ENCODE measurements around the gene COPS9. TPM values are rescaled to one million over a fixed set of nuclear protein-coding genes. Genes with fewer than 3 reads are reported as not detected.

COPS9 gene
- total and polyA plus RNA-seq, 2 experiments from 2014 or later, result 91.7 to 629 TPM

DNA sequence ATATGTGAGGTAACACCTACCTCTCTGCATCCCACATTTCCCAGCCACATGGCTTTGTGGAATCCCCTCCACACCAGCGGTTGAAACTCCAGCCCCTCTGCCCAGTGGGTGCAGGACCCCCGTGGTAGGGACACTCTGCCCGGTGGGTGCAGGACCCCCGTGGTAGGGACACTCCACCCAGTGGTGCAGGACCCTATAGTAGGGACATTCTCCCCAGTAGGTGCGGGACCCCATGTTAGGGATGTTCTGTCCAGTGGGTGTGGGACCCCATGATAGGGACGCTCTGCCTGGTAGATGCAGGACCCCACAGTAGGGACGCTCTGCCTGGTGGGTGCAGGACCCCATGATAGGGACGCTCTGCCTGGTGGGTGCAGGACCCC is 11.5 kb downstream of the COPS9 start:
- H3K4me2 ChIP-seq, result no peak overlapping the region
- Mint-ChIP-seq H3K9me3 (no peaks in the 10 kb centered on the region), H3K27me3 (ENCODE audit: insufficient read depth, low read depth, poor library complexity) (peaks cover 2% of the 10 kb centered on the region), H3K4me3 (no peak overlapping the region), H3K4me1 (no peaks in the 10 kb centered on the region), H3K36me3 (ENCODE audit: low read depth) (peaks cover 38% of the 10 kb centered on the region), H3K27ac (no peak overlapping the region)
- DNase-seq (ENCODE audit: low spot score), result no peak
- no peaks in the 10 kb centered on the region for H3K27me3 ChIP-seq (ENCODE audit: insufficient read depth)
- no peaks in the 10 kb centered on the region for H3F3A ChIP-seq (replicated peaks; ENCODE audit: low read depth)
- H2AFZ ChIP-seq, result no peak overlapping the region
- no peaks in the 10 kb centered on the region for H3K9me2 ChIP-seq (ENCODE audit: insufficient read depth)
- H3K36me3 ChIP-seq (ENCODE audit: insufficient read depth), result peaks cover 5% of the 10 kb centered on the region; the same call in 1 of the 2 replicates
- no peak overlapping the region for H3K27ac ChIP-seq (ENCODE audit: low read depth)
- TF ChIP-seq, protein P1, sequence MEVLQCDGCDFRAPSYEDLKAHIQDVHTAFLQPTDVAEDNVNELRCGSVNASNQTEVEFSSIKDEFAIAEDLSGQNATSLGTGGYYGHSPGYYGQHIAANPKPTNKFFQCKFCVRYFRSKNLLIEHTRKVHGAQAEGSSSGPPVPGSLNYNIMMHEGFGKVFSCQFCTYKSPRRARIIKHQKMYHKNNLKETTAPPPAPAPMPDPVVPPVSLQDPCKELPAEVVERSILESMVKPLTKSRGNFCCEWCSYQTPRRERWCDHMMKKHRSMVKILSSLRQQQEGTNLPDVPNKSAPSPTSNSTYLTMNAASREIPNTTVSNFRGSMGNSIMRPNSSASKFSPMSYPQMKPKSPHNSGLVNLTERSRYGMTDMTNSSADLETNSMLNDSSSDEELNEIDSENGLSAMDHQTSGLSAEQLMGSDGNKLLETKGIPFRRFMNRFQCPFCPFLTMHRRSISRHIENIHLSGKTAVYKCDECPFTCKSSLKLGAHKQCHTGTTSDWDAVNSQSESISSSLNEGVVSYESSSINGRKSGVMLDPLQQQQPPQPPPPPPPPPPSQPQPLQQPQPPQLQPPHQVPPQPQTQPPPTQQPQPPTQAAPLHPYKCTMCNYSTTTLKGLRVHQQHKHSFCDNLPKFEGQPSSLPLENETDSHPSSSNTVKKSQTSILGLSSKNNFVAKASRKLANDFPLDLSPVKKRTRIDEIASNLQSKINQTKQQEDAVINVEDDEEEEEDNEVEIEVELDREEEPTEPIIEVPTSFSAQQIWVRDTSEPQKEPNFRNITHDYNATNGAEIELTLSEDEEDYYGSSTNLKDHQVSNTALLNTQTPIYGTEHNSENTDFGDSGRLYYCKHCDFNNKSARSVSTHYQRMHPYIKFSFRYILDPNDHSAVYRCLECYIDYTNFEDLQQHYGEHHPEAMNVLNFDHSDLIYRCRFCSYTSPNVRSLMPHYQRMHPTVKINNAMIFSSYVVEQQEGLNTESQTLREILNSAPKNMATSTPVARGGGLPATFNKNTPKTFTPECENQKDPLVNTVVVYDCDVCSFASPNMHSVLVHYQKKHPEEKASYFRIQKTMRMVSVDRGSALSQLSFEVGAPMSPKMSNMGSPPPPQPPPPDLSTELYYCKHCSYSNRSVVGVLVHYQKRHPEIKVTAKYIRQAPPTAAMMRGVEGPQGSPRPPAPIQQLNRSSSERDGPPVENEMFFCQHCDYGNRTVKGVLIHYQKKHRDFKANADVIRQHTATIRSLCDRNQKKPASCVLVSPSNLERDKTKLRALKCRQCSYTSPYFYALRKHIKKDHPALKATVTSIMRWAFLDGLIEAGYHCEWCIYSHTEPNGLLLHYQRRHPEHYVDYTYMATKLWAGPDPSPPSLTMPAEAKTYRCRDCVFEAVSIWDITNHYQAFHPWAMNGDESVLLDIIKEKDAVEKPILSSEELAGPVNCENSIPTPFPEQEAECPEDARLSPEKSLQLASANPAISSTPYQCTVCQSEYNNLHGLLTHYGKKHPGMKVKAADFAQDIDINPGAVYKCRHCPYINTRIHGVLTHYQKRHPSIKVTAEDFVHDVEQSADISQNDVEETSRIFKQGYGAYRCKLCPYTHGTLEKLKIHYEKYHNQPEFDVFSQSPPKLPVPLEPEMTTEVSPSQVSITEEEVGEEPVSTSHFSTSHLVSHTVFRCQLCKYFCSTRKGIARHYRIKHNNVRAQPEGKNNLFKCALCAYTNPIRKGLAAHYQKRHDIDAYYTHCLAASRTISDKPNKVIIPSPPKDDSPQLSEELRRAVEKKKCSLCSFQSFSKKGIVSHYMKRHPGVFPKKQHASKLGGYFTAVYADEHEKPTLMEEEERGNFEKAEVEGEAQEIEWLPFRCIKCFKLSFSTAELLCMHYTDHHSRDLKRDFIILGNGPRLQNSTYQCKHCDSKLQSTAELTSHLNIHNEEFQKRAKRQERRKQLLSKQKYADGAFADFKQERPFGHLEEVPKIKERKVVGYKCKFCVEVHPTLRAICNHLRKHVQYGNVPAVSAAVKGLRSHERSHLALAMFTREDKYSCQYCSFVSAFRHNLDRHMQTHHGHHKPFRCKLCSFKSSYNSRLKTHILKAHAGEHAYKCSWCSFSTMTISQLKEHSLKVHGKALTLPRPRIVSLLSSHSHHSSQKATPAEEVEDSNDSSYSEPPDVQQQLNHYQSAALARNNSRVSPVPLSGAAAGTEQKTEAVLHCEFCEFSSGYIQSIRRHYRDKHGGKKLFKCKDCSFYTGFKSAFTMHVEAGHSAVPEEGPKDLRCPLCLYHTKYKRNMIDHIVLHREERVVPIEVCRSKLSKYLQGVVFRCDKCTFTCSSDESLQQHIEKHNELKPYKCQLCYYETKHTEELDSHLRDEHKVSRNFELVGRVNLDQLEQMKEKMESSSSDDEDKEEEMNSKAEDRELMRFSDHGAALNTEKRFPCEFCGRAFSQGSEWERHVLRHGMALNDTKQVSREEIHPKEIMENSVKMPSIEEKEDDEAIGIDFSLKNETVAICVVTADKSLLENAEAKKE (CRISPR knock-in tag; IDR thresholded peaks at IDR 0.05), result no peak
- TF ChIP-seq EZH2phosphoT487 (IDR thresholded peaks at IDR 0.05; ENCODE audit: unreplicated experiment) (no peak), CREB1 (CRISPR knock-in tag; IDR thresholded peaks at IDR 0.05; ENCODE audit: low read depth) (no peak), ZNF114 (CRISPR knock-in tag; IDR thresholded peaks at IDR 0.05) (no peak), ZNF331 (CRISPR knock-in tag; IDR thresholded peaks at IDR 0.05; ENCODE audit: low read depth) (no peak), JUNB (IDR thresholded peaks at IDR 0.05; ENCODE audit: unreplicated experiment) (no peak), POLR2AphosphoS5 (IDR thresholded peaks at IDR 0.05; ENCODE audit: low read depth) (no peak), NANOG (IDR thresholded peaks at IDR 0.05; ENCODE audit: borderline replicate concordance) (no peak), STAT1 (IDR thresholded peaks at IDR 0.05; ENCODE audit: unreplicated experiment) (no peak), EZH2 (IDR thresholded peaks at IDR 0.05; ENCODE audit: low read depth, unreplicated experiment) (no peak)
- TF ChIP-seq, protein P2, sequence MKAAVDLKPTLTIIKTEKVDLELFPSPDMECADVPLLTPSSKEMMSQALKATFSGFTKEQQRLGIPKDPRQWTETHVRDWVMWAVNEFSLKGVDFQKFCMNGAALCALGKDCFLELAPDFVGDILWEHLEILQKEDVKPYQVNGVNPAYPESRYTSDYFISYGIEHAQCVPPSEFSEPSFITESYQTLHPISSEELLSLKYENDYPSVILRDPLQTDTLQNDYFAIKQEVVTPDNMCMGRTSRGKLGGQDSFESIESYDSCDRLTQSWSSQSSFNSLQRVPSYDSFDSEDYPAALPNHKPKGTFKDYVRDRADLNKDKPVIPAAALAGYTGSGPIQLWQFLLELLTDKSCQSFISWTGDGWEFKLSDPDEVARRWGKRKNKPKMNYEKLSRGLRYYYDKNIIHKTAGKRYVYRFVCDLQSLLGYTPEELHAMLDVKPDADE (IDR thresholded peaks at IDR 0.05), result no peak
- TF ChIP-seq, protein P3, sequence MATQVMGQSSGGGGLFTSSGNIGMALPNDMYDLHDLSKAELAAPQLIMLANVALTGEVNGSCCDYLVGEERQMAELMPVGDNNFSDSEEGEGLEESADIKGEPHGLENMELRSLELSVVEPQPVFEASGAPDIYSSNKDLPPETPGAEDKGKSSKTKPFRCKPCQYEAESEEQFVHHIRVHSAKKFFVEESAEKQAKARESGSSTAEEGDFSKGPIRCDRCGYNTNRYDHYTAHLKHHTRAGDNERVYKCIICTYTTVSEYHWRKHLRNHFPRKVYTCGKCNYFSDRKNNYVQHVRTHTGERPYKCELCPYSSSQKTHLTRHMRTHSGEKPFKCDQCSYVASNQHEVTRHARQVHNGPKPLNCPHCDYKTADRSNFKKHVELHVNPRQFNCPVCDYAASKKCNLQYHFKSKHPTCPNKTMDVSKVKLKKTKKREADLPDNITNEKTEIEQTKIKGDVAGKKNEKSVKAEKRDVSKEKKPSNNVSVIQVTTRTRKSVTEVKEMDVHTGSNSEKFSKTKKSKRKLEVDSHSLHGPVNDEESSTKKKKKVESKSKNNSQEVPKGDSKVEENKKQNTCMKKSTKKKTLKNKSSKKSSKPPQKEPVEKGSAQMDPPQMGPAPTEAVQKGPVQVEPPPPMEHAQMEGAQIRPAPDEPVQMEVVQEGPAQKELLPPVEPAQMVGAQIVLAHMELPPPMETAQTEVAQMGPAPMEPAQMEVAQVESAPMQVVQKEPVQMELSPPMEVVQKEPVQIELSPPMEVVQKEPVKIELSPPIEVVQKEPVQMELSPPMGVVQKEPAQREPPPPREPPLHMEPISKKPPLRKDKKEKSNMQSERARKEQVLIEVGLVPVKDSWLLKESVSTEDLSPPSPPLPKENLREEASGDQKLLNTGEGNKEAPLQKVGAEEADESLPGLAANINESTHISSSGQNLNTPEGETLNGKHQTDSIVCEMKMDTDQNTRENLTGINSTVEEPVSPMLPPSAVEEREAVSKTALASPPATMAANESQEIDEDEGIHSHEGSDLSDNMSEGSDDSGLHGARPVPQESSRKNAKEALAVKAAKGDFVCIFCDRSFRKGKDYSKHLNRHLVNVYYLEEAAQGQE (IDR thresholded peaks at IDR 0.05; ENCODE audit: unreplicated experiment), result no peak
- TF ChIP-seq, protein P4, sequence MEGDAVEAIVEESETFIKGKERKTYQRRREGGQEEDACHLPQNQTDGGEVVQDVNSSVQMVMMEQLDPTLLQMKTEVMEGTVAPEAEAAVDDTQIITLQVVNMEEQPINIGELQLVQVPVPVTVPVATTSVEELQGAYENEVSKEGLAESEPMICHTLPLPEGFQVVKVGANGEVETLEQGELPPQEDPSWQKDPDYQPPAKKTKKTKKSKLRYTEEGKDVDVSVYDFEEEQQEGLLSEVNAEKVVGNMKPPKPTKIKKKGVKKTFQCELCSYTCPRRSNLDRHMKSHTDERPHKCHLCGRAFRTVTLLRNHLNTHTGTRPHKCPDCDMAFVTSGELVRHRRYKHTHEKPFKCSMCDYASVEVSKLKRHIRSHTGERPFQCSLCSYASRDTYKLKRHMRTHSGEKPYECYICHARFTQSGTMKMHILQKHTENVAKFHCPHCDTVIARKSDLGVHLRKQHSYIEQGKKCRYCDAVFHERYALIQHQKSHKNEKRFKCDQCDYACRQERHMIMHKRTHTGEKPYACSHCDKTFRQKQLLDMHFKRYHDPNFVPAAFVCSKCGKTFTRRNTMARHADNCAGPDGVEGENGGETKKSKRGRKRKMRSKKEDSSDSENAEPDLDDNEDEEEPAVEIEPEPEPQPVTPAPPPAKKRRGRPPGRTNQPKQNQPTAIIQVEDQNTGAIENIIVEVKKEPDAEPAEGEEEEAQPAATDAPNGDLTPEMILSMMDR (conservative IDR thresholded peaks at IDR 0.05; ENCODE audit: low read depth in 2 of 2), result no peak
- ATAC-seq, result no peak
- no peak overlapping the region for H3K4me3 ChIP-seq
- H3K4me1 ChIP-seq (ENCODE audit: insufficient read depth), result no peaks in the 10 kb centered on the region
- no peaks in the 10 kb centered on the region for H3K79me2 ChIP-seq (replicated peaks; ENCODE audit: insufficient read depth)
- H4K20me1 ChIP-seq (replicated peaks; ENCODE audit: insufficient read depth), result no peaks in the 10 kb centered on the region

All from GM23338 (cell line).